Measurements from ENCODE around the gene CFAP299. TPM values are rescaled to one million over a fixed set of nuclear protein-coding genes. Genes with fewer than 3 reads are reported as not detected.
A peak's percentile ranks its signal among the peaks of the same experiment; 100 is the strongest.
"Not testable (repeated sequence)": the region's sequence is repeated elsewhere in the genome, so short reads cannot be mapped to it uniquely, and the experiment has no call there.

The CFAP299 gene
- total RNA-seq, 3 donors from 2014 or later, result not detected

GRCh38 chr4:80425124-80426100, 89.9 kb downstream of the CFAP299 start:
- Mint-ChIP-seq H3K27me3 (ENCODE audit: low read depth) (no peaks in the 10 kb centered on the region), H3K9me3 (no peaks in the 10 kb centered on the region), H3K4me1 (ENCODE audit: low read depth) (peaks cover 16% of the 10 kb centered on the region), H3K4me3 (no peak overlapping the region), H3K36me3 (ENCODE audit: insufficient read depth) (no peaks in the 10 kb centered on the region)
- ATAC-seq (no peak), DNase-seq (no peak)

- DNase-seq (no peak), ATAC-seq (no peak)
- Mint-ChIP-seq H3K4me3 (no peak overlapping the region), H3K36me3 (ENCODE audit: insufficient read depth) (no peaks in the 10 kb centered on the region), H3K4me1 (ENCODE audit: low read depth) (peaks cover 3% of the 10 kb centered on the region), H3K27me3 (ENCODE audit: low read depth) (no peaks in the 10 kb centered on the region), H3K9me3 (peaks cover 3% of the 10 kb centered on the region)
These were observed 95.9 kb downstream of the CFAP299 start for GRCh38 chr4:80431203-80431965.

- ATAC-seq (no peak), DNase-seq (no peak)
- Mint-ChIP-seq H3K9me3 (peaks cover 3% of the 10 kb centered on the region), H3K27me3 (ENCODE audit: low read depth) (no peaks in the 10 kb centered on the region), H3K4me3 (no peak overlapping the region), H3K4me1 (ENCODE audit: low read depth) (peaks cover 17% of the 10 kb centered on the region), H3K36me3 (ENCODE audit: insufficient read depth) (peaks cover 2% of the 10 kb centered on the region)
These were observed 98.7 kb downstream of the CFAP299 start for GRCh38 chr4:80434238-80434637.

GRCh38 chr4:80438016-80438415, 102.5 kb downstream of the CFAP299 start:
- DNase-seq (no peak), ATAC-seq (no peak)
- H3K4me1 Mint-ChIP-seq (ENCODE audit: low read depth), result peaks cover 35% of the 10 kb centered on the region
- H3K4me3 Mint-ChIP-seq, result no peak overlapping the region
- H3K9me3 Mint-ChIP-seq, result peaks cover 29% of the 10 kb centered on the region
- no peaks in the 10 kb centered on the region for H3K27me3 Mint-ChIP-seq (ENCODE audit: low read depth)
- peaks cover 8% of the 10 kb centered on the region for H3K36me3 Mint-ChIP-seq (ENCODE audit: insufficient read depth)

- DNase-seq; H3K4me3 Mint-ChIP-seq; H3K27me3 Mint-ChIP-seq (ENCODE audit: low read depth); H3K36me3 Mint-ChIP-seq (ENCODE audit: insufficient read depth): not testable (repeated sequence)
- Mint-ChIP-seq H3K4me1 (ENCODE audit: low read depth) (peaks cover 35% of the 10 kb centered on the region), H3K9me3 (peaks cover 33% of the 10 kb centered on the region)
- ATAC-seq, result peak in 1 of 2 donors; percentile 18
These were observed 103.9 kb downstream of the CFAP299 start for GRCh38 chr4:80439294-80440061.

GRCh38 chr4:80446248-80446647, 110.7 kb downstream of the CFAP299 start:
- Mint-ChIP-seq H3K27me3 (ENCODE audit: low read depth) (no peaks in the 10 kb centered on the region), H3K9me3 (peaks cover 18% of the 10 kb centered on the region), H3K36me3 (ENCODE audit: insufficient read depth) (peaks cover 6% of the 10 kb centered on the region), H3K4me1 (ENCODE audit: low read depth) (peaks cover 2% of the 10 kb centered on the region), H3K4me3 (no peak overlapping the region)
- ATAC-seq, result no peak
- DNase-seq, result no peak

GRCh38 chr4:80446664-80447063, 111.1 kb downstream of the CFAP299 start:
- peaks cover 14% of the 10 kb centered on the region for H3K9me3 Mint-ChIP-seq
- ATAC-seq, result no peak
- H3K4me1 Mint-ChIP-seq (ENCODE audit: low read depth), result no peaks in the 10 kb centered on the region
- no peak for DNase-seq
- H3K36me3 Mint-ChIP-seq (ENCODE audit: insufficient read depth), result peaks cover 6% of the 10 kb centered on the region
- no peak overlapping the region for H3K4me3 Mint-ChIP-seq
- H3K27me3 Mint-ChIP-seq (ENCODE audit: low read depth), result no peaks in the 10 kb centered on the region

GRCh38 chr4:80447493-80447892, 112.0 kb downstream of the CFAP299 start:
- ATAC-seq, result no peak
- H3K4me1 Mint-ChIP-seq (ENCODE audit: low read depth), result no peaks in the 10 kb centered on the region
- H3K36me3 Mint-ChIP-seq (ENCODE audit: insufficient read depth), result peaks cover 3% of the 10 kb centered on the region
- H3K27me3 Mint-ChIP-seq (ENCODE audit: low read depth), result no peaks in the 10 kb centered on the region
- H3K9me3 Mint-ChIP-seq, result peaks cover 9% of the 10 kb centered on the region
- DNase-seq, result no peak
- H3K4me3 Mint-ChIP-seq, result no peak overlapping the region

- Mint-ChIP-seq H3K27me3 (ENCODE audit: low read depth) (no peaks in the 10 kb centered on the region), H3K9me3 (peaks cover 8% of the 10 kb centered on the region), H3K4me3 (no peak overlapping the region), H3K4me1 (ENCODE audit: low read depth) (no peaks in the 10 kb centered on the region), H3K36me3 (ENCODE audit: insufficient read depth) (no peaks in the 10 kb centered on the region)
- ATAC-seq (no peak), DNase-seq (no peak)
These were observed 112.5 kb downstream of the CFAP299 start for GRCh38 chr4:80448056-80448455.

GRCh38 chr4:80452055-80452454, 116.5 kb downstream of the CFAP299 start:
- no peaks in the 10 kb centered on the region for H3K27me3 Mint-ChIP-seq (ENCODE audit: low read depth)
- H3K4me1 Mint-ChIP-seq (ENCODE audit: low read depth), result no peaks in the 10 kb centered on the region
- no peak for ATAC-seq
- peaks cover 9% of the 10 kb centered on the region for H3K9me3 Mint-ChIP-seq
- H3K36me3 Mint-ChIP-seq (ENCODE audit: insufficient read depth), result no peaks in the 10 kb centered on the region
- no peak for DNase-seq
- no peak overlapping the region for H3K4me3 Mint-ChIP-seq

GRCh38 chr4:80452768-80453167, 117.2 kb downstream of the CFAP299 start:
- no peak for ATAC-seq
- H3K9me3 Mint-ChIP-seq, result peaks cover 9% of the 10 kb centered on the region
- H3K27me3 Mint-ChIP-seq (ENCODE audit: low read depth), result no peaks in the 10 kb centered on the region
- no peaks in the 10 kb centered on the region for H3K36me3 Mint-ChIP-seq (ENCODE audit: insufficient read depth)
- H3K4me1 Mint-ChIP-seq (ENCODE audit: low read depth), result no peaks in the 10 kb centered on the region
- no peak overlapping the region for H3K4me3 Mint-ChIP-seq
- DNase-seq, result no peak

- H3K36me3 Mint-ChIP-seq (ENCODE audit: insufficient read depth), result no peaks in the 10 kb centered on the region
- peaks cover 9% of the 10 kb centered on the region for H3K9me3 Mint-ChIP-seq
- DNase-seq (no peak), ATAC-seq (no peak)
- no peaks in the 10 kb centered on the region for H3K27me3 Mint-ChIP-seq (ENCODE audit: low read depth)
- no peaks in the 10 kb centered on the region for H3K4me1 Mint-ChIP-seq (ENCODE audit: low read depth)
- no peak overlapping the region for H3K4me3 Mint-ChIP-seq
These were observed 118.5 kb downstream of the CFAP299 start for GRCh38 chr4:80454040-80454439.

- no peaks in the 10 kb centered on the region for H3K4me1 Mint-ChIP-seq (ENCODE audit: low read depth)
- H3K9me3 Mint-ChIP-seq, result peaks cover 9% of the 10 kb centered on the region
- no peak overlapping the region for H3K4me3 Mint-ChIP-seq
- no peaks in the 10 kb centered on the region for H3K36me3 Mint-ChIP-seq (ENCODE audit: insufficient read depth)
- ATAC-seq (no peak), DNase-seq (no peak)
- H3K27me3 Mint-ChIP-seq (ENCODE audit: low read depth), result no peaks in the 10 kb centered on the region
These were observed 119.0 kb downstream of the CFAP299 start for GRCh38 chr4:80454556-80454955.

- Mint-ChIP-seq H3K4me1 (ENCODE audit: low read depth) (peaks cover 26% of the 10 kb centered on the region), H3K9me3 (no peaks in the 10 kb centered on the region), H3K27me3 (ENCODE audit: low read depth) (no peaks in the 10 kb centered on the region), H3K36me3 (ENCODE audit: insufficient read depth) (no peaks in the 10 kb centered on the region), H3K4me3 (no peak overlapping the region)
- peak; percentile 8 for DNase-seq
- ATAC-seq, result no peak
These were observed 124.5 kb downstream of the CFAP299 start for GRCh38 chr4:80459918-80460473.

Measured in activated T-cell treated with anti-CD3 and anti-CD28 coated beads, Interleukin-2, amount 50 U/mL, for 4 hours (primary cell).